Ovary (tissue), 3 donors: ENCODE data around the gene TTLL11.

Experiments
- EP300 ChIP-seq: sonication (generic); formaldehyde crosslinking; IDR thresholded peaks from one replicate; pipeline ENCODE4 v1.6.1; 2017; ENCODE audit warnings: antibody characterized with exemption
- POLR2A ChIP-seq: fragments of 450-650 bp; IDR thresholded peaks from one replicate; pipeline ENCODE4 v1.6.1; 2017; ENCODE audit warnings: antibody characterized with exemption, mild to moderate bottlenecking, moderate library complexity
- TF ChIP-seq, protein P1 (sequence below), 3 donors: fragments of 450-650 bp in 2 of 3; fragments of 200-600 bp in 1 of 3; IDR thresholded peaks; one replicate each; pipeline versions ENCODE4 v1.5.1 to v1.8.0; 2016 to 2022; ENCODE audit warnings: antibody characterized with exemption in 3 of 3, mild to moderate bottlenecking in 1 of 3
- donor health status: DM: no; HTN: no; CAD: no.

DNA sequence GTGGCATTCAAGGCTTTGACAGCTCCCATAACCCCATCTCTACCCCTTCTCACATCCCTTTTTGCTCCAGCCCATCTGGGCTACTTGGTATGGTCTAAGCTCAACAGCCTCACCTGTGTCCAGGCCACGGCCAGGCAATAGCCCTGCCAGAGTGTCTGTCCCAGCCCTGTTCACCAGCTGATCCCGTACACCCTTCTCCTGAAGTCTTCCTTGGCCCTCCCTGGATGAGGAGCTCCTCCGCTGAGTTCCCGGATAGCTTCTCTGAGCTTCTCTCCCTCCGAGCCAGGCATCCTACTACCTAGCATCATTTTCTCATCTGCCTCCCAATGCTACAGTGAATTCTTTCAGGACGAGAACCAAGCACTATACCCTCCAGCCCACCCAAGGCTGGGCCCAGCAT, 233.5 kb downstream of the TTLL11 start:
- TF ChIP-seq, protein P1, sequence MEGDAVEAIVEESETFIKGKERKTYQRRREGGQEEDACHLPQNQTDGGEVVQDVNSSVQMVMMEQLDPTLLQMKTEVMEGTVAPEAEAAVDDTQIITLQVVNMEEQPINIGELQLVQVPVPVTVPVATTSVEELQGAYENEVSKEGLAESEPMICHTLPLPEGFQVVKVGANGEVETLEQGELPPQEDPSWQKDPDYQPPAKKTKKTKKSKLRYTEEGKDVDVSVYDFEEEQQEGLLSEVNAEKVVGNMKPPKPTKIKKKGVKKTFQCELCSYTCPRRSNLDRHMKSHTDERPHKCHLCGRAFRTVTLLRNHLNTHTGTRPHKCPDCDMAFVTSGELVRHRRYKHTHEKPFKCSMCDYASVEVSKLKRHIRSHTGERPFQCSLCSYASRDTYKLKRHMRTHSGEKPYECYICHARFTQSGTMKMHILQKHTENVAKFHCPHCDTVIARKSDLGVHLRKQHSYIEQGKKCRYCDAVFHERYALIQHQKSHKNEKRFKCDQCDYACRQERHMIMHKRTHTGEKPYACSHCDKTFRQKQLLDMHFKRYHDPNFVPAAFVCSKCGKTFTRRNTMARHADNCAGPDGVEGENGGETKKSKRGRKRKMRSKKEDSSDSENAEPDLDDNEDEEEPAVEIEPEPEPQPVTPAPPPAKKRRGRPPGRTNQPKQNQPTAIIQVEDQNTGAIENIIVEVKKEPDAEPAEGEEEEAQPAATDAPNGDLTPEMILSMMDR (IDR thresholded peaks at IDR 0.05): no peak
- TF ChIP-seq POLR2A: no peak
- TF ChIP-seq EP300: no peak
